Adrenal gland (tissue), 5 donors: ENCODE data around the gene UBE3B.

Source experiments
- CTCF ChIP-seq, 6 experiments: fragments of 450-650 bp in 4 of 6; fragments of 200-600 bp in 2 of 6; sonication (generic) in 1 of 6; IDR thresholded peaks; 1 replicate in 5 of 6; 2 replicates in 1 of 6; pipeline versions ENCODE4 v1.5.1 to v1.8.0; 2016 to 2021; ENCODE audit warnings: antibody characterized with exemption in 6 of 6, mild to moderate bottlenecking in 2 of 6, moderate library complexity in 1 of 6
- POLR2A ChIP-seq, 2 donors: fragments of 450-650 bp; IDR thresholded peaks; one replicate each; pipeline ENCODE4 v1.6.1; 2017; ENCODE audit warnings: antibody characterized with exemption in 2 of 2, mild to moderate bottlenecking in 2 of 2, moderate library complexity in 1 of 2
- donor health status: DM: no; HTN: no; CAD: no.

GRCh38 chr12:109513977-109514376 is 36.5 kb downstream of the UBE3B start:
- TF ChIP-seq CTCF (IDR thresholded peaks at IDR 0.05) (no peak), POLR2A (IDR thresholded peaks at IDR 0.05) (no peak)
